ENCODE results near the gene ATP5F1D.

The ATP5F1D gene

GRCh38 chr19:1230783-1231489 lies 10.6 kb upstream of the ATP5F1D start:
- H3K4me3 ChIP-seq (replicated peaks; ENCODE audit: low read depth, low read length): no peak overlapping the region
- TF ChIP-seq CTCF (IDR thresholded peaks at IDR 0.05; ENCODE audit: low read depth, low read length, missing control alignments): no peak
- no peak for DNase-seq (ENCODE audit: extremely low read depth, low read depth)

- no peak overlapping the region for H3K4me3 ChIP-seq (replicated peaks; ENCODE audit: low read depth, low read length)
- no peak for TF ChIP-seq CTCF (IDR thresholded peaks at IDR 0.05; ENCODE audit: low read depth, low read length, missing control alignments)
- DNase-seq (ENCODE audit: extremely low read depth, low read depth): no peak
These were observed 9.6 kb upstream of the ATP5F1D start for GRCh38 chr19:1231729-1232637.

- H3K4me3 ChIP-seq (replicated peaks; ENCODE audit: low read depth, low read length): no peak overlapping the region
- no peak for TF ChIP-seq CTCF (IDR thresholded peaks at IDR 0.05; ENCODE audit: low read depth, low read length, missing control alignments)
These were observed 8.9 kb upstream of the ATP5F1D start for GRCh38 chr19:1232652-1233072.

DNA sequence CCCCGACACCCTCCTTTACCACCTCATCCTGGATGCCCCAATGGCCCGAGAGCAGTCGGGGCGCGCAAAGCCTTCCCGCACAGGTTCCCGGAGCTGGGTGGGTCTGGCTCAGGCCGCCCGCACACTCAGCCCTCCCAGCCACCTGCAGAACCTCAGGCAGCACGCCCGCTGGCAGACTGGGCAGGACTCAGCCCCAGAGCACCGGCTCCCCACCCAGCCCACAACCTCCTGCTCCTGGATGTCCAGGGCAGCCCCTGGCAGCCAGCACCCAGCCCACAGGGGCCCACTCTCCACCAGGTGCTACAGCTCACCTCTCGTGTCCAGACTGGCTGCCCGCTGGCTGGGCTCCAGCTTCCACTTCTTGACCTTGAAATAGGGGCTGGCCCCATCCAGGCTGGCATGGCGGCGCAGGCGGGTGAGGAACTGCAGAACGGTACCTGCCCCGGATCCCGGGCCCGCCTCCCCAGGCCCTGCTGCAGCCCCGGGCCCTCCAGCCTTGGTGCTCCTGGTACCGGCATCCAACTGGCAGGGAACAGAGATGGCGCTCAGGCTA lies 8.4 kb upstream of the ATP5F1D start:
- no peak for TF ChIP-seq CTCF (IDR thresholded peaks at IDR 0.05; ENCODE audit: low read depth, low read length, missing control alignments)

More at GRCh38 chr19:1232652-1233072, 8.9 kb upstream of the ATP5F1D start:
- no peak for DNase-seq (ENCODE audit: extremely low read depth, low read depth)

GRCh38 chr19:1234051-1234954 lies 7.2 kb upstream of the ATP5F1D start:
- DNase-seq (ENCODE audit: extremely low read depth, low read depth): no peak
- no peak for TF ChIP-seq CTCF (IDR thresholded peaks at IDR 0.05; ENCODE audit: low read depth, low read length, missing control alignments)
- H3K4me3 ChIP-seq (replicated peaks; ENCODE audit: low read depth, low read length): no peak overlapping the region

More for the DNA sequence above, 8.4 kb upstream of the ATP5F1D start:
- no peak overlapping the region for H3K4me3 ChIP-seq (replicated peaks; ENCODE audit: low read depth, low read length)
- DNase-seq (ENCODE audit: extremely low read depth, low read depth): no peak

DNA sequence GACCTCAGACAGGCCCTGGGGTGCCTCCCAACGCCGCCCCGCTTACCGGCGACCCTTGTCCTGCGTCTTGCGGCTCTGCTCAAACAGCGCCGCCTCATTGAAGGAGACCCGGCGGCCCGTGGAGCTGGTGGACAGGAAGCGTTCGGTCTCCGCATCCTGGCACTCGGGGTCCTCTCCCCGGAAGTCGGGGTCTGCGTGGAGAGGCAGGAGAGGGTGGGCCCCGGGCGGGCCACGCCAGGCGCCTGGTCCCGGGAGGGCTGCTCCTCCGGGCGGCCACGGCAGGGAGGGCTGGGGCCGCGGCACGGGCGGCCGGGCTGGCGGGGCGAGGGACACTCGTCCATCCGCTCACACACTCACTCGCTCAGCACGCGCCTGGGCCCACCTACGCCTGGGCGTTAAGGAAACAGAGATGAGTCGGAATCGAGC lies 6.6 kb upstream of the ATP5F1D start:
- TF ChIP-seq CTCF (IDR thresholded peaks at IDR 0.05; ENCODE audit: low read depth, low read length, missing control alignments): no peak
- no peak overlapping the region for H3K4me3 ChIP-seq (replicated peaks; ENCODE audit: low read depth, low read length)
- no peak for DNase-seq (ENCODE audit: extremely low read depth, low read depth)
